GM21367 (cell line): Measurements from ENCODE around the gene SLC9A2.
A peak's percentile ranks its signal among the peaks of the same experiment; 100 is the strongest.

Experiments used
- ATAC-seq: cut with Tn5 transposase; IDR thresholded peaks from one replicate; pipeline ENCODE4 v1.9.1; 2021; ENCODE audit not compliant: unreplicated experiment

SLC9A2 gene

GRCh38 chr2:102618452-102619413, 620 bp upstream of the SLC9A2 start:
- no peak for ATAC-seq

GRCh38 chr2:102620332-102620731, 979 bp downstream of the SLC9A2 start:
- no peak for ATAC-seq

GRCh38 chr2:102621630-102622029, 2.3 kb downstream of the SLC9A2 start:
- ATAC-seq, result no peak

GRCh38 chr2:102622646-102623045, 3.3 kb downstream of the SLC9A2 start:
- no peak for ATAC-seq

- no peak for ATAC-seq
These were observed 11.1 kb downstream of the SLC9A2 start for GRCh38 chr2:102630458-102630857.

GRCh38 chr2:102632380-102633175, 13.2 kb downstream of the SLC9A2 start:
- ATAC-seq, result no peak

GRCh38 chr2:102634831-102635241, 15.5 kb downstream of the SLC9A2 start:
- no peak for ATAC-seq

GRCh38 chr2:102635317-102635716, 16.0 kb downstream of the SLC9A2 start:
- no peak for ATAC-seq

- ATAC-seq, result no peak
These were observed 17.0 kb downstream of the SLC9A2 start for GRCh38 chr2:102636283-102636907.

- ATAC-seq, result no peak
These were observed 18.0 kb downstream of the SLC9A2 start for GRCh38 chr2:102637358-102637757.

- ATAC-seq, result no peak
These were observed 20.1 kb downstream of the SLC9A2 start for GRCh38 chr2:102639429-102639828.

- ATAC-seq, result no peak
These were observed 32.8 kb downstream of the SLC9A2 start for GRCh38 chr2:102652126-102652525.

- ATAC-seq, result no peak
These were observed 38.4 kb downstream of the SLC9A2 start for GRCh38 chr2:102657770-102658169.

GRCh38 chr2:102660070-102660469, 40.7 kb downstream of the SLC9A2 start:
- ATAC-seq, result no peak

- ATAC-seq, result no peak
These were observed 41.2 kb downstream of the SLC9A2 start for GRCh38 chr2:102660574-102660973.

- no peak for ATAC-seq
These were observed 42.5 kb downstream of the SLC9A2 start for GRCh38 chr2:102661846-102662245.

- no peak for ATAC-seq
These were observed 43.5 kb downstream of the SLC9A2 start for GRCh38 chr2:102662833-102663232.

- no peak for ATAC-seq
These were observed 44.0 kb downstream of the SLC9A2 start for GRCh38 chr2:102663381-102663780.

GRCh38 chr2:102664471-102664909, 45.1 kb downstream of the SLC9A2 start:
- peak; percentile 47 for ATAC-seq

- no peak for ATAC-seq
These were observed 47.7 kb downstream of the SLC9A2 start for GRCh38 chr2:102667072-102667471.

- no peak for ATAC-seq
These were observed 48.8 kb downstream of the SLC9A2 start for GRCh38 chr2:102668171-102668570.
